ENCODE measurements around the gene GPC3.
"Not testable (repeated sequence)": the region's sequence is repeated elsewhere in the genome, so short reads cannot be mapped to it uniquely, and the experiment has no call there.

The GPC3 gene

DNA sequence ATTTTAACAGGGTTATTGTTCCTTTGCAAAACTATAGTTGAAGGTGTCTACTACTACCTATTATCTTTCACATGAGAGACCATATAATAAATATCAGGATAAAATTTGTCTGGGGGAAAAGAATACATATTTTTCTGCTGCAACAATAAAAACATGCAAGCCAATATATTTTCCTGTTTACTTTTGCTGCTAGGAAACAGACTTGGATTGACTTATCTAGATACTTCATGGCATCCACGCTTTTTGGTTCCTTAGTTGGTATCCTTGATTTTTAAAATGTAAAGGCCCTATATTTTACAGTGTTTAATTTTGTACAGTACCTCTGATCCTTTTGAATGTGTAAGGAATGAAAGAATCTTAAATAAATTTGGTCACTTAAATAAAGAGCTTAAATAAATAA is 150.6 kb downstream of the GPC3 start:
- DNase-seq = no peak

- DNase-seq = no peak
These were observed 165.8 kb downstream of the GPC3 start for GRCh38 chrX:133819546-133819945.

DNA sequence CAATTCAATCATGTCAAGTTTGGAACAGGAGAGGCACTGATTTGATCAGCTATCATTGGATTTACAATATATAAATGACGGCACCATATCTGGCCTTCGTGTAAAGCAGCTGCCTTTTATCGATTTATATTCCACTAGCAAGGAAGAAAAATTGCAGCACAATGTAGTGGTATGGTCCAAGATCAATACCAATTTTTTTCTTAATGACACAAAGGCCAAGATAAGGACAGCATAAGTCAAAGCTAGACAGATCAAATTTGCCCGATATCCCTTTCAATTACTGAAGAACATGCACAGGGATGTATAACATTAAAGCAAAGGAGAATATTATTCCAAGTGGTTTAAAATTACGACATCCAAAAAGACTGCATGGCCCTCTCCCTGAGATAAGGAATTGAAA is 167.4 kb downstream of the GPC3 start:
- DNase-seq = no peak

DNA sequence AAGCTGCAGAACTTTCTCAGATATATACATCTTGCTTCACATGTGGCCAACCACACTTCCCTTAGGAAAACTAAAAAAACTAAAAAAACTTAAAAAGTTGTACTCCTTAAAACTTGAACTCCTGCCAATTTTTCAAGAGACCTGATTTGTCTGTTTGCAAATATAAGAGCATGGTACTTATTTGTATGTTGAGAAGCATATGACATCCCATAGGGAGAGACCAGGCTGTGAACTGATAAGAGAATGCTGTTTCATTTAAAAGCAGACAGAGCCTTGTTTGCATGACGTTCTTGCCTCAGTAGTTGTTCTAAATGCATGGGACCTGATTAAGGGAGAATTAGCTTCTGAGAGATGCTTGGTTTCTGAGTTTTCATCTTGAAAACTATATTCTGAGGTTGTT is 169.9 kb downstream of the GPC3 start:
- DNase-seq = no peak

GRCh38 chrX:133813971-133814370 is 171.4 kb downstream of the GPC3 start:
- no peak for DNase-seq

DNA sequence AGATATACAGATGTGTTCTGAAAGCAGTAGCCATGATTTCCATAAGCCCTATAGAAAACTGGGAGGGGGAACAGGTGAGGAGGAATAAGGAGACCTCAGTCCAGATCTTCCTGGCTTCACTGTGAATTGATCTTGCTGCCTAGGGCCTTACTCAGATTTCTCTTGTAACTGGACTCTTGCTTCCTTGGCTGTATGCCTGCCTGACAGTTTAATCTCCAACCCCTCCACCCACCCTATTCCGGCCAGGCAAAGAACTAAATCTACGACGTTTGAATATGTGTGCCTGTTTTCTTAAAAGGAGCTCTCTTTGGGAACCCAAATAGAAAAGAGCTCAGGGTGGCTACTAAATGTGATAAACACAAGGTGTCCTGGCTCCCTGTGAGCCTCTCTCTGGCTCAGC is 173.0 kb downstream of the GPC3 start:
- no peak for DNase-seq

DNA sequence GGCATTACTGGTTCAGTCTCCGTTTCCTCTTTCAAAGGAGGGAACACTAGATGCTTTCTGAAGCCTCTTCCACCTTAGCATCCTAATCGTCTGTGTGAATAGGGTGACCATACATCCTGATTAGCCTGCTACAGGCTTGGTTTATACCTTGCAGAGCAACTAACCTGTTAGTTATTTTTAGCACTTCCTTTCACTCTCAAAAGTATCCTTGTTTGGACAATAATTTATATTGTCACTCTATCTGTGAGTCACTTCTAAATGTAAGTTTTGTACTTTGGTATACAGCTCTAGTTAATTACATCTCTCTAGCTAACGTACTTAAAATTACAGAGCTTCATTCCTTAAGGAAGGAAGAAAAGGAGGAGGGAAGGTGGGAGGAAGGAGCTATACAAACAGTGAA is 174.5 kb downstream of the GPC3 start:
- DNase-seq = no peak

GRCh38 chrX:133804072-133804471 is 181.3 kb downstream of the GPC3 start:
- no peak for DNase-seq

DNA sequence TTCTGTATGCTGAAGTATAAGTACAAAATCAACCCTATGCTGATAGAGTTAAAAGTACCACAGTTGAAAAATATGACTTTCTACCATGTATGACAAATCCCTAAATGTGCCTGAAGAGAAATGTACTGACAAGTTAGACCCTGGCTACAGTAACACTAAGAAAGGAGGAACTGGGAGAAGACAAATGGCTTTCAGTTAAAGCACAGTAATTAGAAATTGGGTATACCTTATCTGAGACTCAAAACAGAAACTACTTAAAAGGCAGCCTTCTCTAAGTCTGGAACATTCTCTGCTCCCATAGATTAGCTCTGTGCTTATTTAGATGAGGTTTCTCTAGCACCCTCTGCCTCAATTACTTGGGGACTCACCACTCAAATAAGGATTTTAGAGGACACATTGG is 189.1 kb downstream of the GPC3 start:
- DNase-seq = no peak

DNA sequence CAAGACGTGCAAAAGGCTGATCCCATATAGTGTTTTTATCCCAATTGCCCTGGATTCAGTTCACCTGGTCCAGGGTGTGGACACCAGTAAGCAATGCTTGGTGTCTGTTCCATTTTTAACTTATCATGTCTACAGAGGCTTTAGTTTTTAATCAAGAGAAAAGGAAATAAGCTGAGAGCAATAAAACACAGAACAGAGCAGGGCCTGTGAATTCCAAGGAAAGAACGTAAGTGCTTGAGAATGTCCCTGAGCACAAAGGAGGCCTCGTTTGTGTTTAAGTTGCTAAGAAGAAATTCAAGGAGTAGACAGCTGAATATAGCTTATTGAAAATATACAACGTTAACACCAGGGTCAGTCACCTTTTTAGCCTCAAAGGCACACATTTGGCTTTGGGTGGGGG is 191.3 kb downstream of the GPC3 start:
- DNase-seq = no peak

DNA sequence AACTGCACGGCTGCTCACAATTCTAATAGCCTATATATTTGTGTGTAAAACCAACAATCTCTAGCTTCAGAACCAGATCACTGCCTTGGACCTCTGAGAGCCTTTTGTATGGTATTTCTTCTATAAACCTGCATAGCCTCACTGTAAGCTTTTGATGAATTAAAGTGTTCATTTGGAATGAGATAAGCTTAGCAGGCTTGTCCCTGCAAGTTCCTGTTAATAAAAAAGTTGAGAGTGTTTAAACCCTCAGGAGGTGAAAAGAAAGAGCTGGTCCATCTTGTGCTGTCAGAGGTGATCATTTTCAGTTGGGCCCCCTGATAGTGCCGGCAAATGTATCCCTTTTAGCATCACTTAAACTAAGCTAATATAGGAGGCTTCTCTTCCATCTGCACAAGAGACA is 191.8 kb downstream of the GPC3 start:
- DNase-seq = no peak

GRCh38 chrX:133792198-133792953 is 193.0 kb downstream of the GPC3 start:
- peak; percentile 37 to 51 for DNase-seq

DNA sequence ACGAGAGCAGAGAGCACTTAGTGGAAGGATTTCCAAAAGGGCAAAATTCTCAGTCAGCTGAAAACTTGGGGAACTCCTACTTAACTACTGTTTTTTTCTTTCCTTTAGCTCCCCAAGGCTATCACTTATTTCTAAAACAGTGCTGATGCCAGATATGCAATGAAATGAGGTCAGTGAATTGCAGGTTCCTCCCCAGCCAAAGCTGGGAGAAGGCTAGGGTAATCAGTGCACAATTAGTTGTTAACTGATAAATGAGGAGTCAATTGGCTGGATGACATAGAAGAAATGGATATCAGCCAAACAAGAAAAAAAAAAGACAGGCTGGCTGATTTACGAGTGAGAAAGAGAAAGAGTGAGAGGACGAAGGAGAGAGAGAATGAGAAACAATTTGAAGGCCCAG is 195.6 kb downstream of the GPC3 start:
- DNase-seq = no peak

GRCh38 chrX:133786382-133786781 is 199.0 kb downstream of the GPC3 start:
- DNase-seq = no peak

GRCh38 chrX:133783274-133783673 is 202.1 kb downstream of the GPC3 start:
- DNase-seq = no peak

DNA sequence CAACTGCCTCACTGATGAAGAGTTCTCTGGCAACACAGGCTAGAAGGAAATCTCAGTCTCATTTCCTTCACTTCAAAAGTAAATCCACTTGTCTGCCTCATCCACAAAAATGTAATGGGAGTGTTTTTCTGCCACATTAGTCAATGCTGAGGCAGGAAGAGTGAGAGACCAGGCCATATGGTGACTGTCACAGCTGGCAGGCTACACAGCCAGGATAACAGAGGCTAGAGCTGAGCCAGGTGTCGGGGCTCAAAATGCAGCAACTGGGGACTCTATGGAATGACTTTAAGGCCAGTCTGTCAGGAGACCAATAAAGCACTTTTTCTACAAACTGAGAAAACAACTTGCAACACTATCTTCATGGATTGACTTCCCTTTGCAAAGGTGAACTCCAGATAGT is 204.2 kb downstream of the GPC3 start:
- no peak for DNase-seq

DNA sequence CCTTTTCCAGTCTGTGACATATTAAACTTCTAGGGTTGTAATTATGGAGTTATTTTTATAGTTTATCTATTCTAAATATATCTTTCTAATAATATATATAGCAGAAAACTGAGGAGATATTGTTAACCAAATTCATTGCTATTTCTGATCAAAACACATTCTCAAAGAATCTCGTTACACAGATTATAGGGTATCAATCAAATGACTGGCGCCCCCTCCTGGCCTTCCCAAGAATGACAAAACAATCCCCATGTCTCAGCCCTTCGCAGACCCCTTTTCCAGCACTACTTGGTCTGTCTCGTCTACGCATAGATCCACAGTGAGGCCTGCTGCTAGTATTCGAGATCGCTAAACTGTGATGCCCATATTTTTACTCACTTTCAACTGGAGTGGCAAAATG is 209.3 kb downstream of the GPC3 start:
- DNase-seq = no peak

GRCh38 chrX:133774807-133775206 is 210.6 kb downstream of the GPC3 start:
- no peak for DNase-seq

- no peak for DNase-seq
These were observed 214.2 kb downstream of the GPC3 start for GRCh38 chrX:133771086-133771646.

GRCh38 chrX:133762976-133763548 is 222.3 kb downstream of the GPC3 start:
- DNase-seq = not testable (repeated sequence)

- DNase-seq = no peak
These were observed 230.7 kb downstream of the GPC3 start for GRCh38 chrX:133754657-133755056.

DNA sequence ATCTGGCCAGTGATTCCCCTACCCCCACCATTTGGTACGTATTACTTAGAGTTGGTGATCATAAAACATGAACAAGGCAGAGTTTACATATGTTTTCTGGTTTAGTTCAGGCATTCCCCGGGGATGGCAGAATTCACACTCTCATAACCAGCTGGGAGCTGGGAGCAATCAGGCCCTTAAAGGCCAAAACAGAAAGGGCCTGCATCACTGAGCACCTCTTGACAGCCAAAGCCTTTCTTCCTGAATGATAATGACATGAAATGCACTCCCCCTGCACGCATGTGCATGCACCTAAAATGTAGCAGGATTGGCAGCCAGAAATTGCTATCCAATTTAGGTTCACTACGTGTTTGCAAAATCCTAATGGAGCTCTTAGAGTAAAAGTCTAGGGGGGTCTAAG is 235.4 kb downstream of the GPC3 start:
- DNase-seq = no peak

DNA sequence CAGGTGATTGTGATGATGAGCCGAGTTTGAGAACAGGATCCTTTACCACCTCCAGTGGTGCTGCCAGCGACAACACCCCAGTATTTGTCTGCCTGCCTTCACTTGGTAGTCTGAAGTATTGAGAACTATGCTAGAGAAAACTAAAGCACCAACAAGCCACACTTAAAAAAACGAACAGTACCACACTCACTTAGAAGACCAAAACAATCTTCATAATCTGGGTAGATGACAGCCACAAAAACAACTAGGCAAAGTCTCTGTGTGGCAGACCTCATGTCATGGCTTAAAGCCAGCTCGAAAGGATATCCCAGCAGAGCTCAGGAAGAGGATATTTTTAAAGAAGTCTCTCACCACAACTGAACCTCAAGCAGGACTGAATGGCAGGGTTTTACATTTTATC is 236.0 kb downstream of the GPC3 start:
- DNase-seq = no peak

GRCh38 chrX:133747196-133747595 is 238.2 kb downstream of the GPC3 start:
- no peak for DNase-seq

DNA sequence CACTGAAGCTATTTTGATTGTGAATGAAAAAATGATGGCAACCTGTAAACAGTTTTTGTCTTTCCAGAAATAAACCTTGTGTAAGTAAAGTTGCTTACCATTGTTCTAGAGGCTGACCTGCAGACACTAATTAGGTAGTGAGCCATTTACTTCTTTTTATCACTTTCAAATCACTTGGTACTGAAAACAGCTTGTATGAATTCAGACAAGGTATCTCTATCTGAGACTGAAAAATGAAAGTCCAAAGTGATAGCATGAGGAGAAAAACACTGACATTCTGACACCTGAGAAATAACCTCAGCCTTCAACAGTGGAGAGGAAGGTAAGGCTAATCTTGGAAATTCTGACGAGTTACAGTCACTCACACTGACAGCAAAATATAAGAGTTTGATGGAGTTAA is 238.8 kb downstream of the GPC3 start:
- DNase-seq = no peak

All from SHP77 (cell line).